ENCODE data around the gene FNDC3B.

FNDC3B gene

GRCh38 chr3:172136330-172136729, 97.0 kb downstream of the FNDC3B start:
- DNase-seq (ENCODE audit: low spot score): no peak

- DNase-seq (ENCODE audit: low spot score): no peak
These were observed 98.2 kb downstream of the FNDC3B start for GRCh38 chr3:172137287-172138192.

GRCh38 chr3:172138193-172138537, 98.8 kb downstream of the FNDC3B start:
- DNase-seq (ENCODE audit: low spot score): no peak

GRCh38 chr3:172138792-172139507, 99.6 kb downstream of the FNDC3B start:
- DNase-seq (ENCODE audit: low spot score): no peak

- DNase-seq (ENCODE audit: low spot score): no peak
These were observed 100.3 kb downstream of the FNDC3B start for GRCh38 chr3:172139528-172140276.

GRCh38 chr3:172140499-172141391, 101.4 kb downstream of the FNDC3B start:
- DNase-seq (ENCODE audit: low spot score): peak; percentile 69

GRCh38 chr3:172142051-172142863, 102.9 kb downstream of the FNDC3B start:
- DNase-seq (ENCODE audit: low spot score): peak; percentile 22

GRCh38 chr3:172142864-172143451, 103.6 kb downstream of the FNDC3B start:
- DNase-seq (ENCODE audit: low spot score): no peak

- no peak for DNase-seq (ENCODE audit: low spot score)
These were observed 104.5 kb downstream of the FNDC3B start for GRCh38 chr3:172143739-172144497.

- no peak for DNase-seq (ENCODE audit: low spot score)
These were observed 105.2 kb downstream of the FNDC3B start for GRCh38 chr3:172144601-172145000.

GRCh38 chr3:172145031-172145686, 105.8 kb downstream of the FNDC3B start:
- no peak for DNase-seq (ENCODE audit: low spot score)

- DNase-seq (ENCODE audit: low spot score): no peak
These were observed 107.0 kb downstream of the FNDC3B start for GRCh38 chr3:172146349-172146748.

- DNase-seq (ENCODE audit: low spot score): no peak
These were observed 107.9 kb downstream of the FNDC3B start for GRCh38 chr3:172147113-172147818.

GRCh38 chr3:172148241-172148640, 108.9 kb downstream of the FNDC3B start:
- no peak for DNase-seq (ENCODE audit: low spot score)

GRCh38 chr3:172148702-172149565, 109.6 kb downstream of the FNDC3B start:
- no peak for DNase-seq (ENCODE audit: low spot score)

GRCh38 chr3:172150268-172150667, 110.9 kb downstream of the FNDC3B start:
- DNase-seq (ENCODE audit: low spot score): no peak

- no peak for DNase-seq (ENCODE audit: low spot score)
These were observed 111.7 kb downstream of the FNDC3B start for GRCh38 chr3:172150913-172151650.
